Peyer's patch (tissue), 4 donors: ENCODE data around the gene ARHGEF4.

Source experiments
- CTCF ChIP-seq, 6 experiments: fragments of 450-650 bp in 4 of 6; fragments of 200-600 bp in 2 of 6; sonication (generic) in 1 of 6; IDR thresholded peaks; one replicate each; pipeline ENCODE4 v1.5.1; 2017 to 2019; ENCODE audit warnings: antibody characterized with exemption in 6 of 6, mild to moderate bottlenecking in 3 of 6, moderate library complexity in 1 of 6
- POLR2A ChIP-seq, 2 donors: fragments of 450-650 bp; IDR thresholded peaks; one replicate each; pipeline ENCODE4 v1.5.1; 2017; ENCODE audit warnings: antibody characterized with exemption in 2 of 2, mild to moderate bottlenecking in 2 of 2, moderate library complexity in 2 of 2

GRCh38 chr2:130996691-130997090 is 160.0 kb downstream of the ARHGEF4 start:
- TF ChIP-seq CTCF (IDR thresholded peaks at IDR 0.05): no peak
- TF ChIP-seq POLR2A (IDR thresholded peaks at IDR 0.05): no peak
